GM10248 (cell line): Measurements from ENCODE around the gene MYL10.

Experiments used
- CTCF ChIA-PET: fragments of 300-600 bp; sonication (Branson Sonifier 250); formaldehyde crosslinking; extraction: SDS; loops from one replicate; lab custom pipeline; 2021; ENCODE audit warnings: antibody characterized with exemption; lab: Yijun Ruan, JAX
- POLR2A ChIA-PET: fragments of 350-650 bp; sonication (Branson Sonifier 250); formaldehyde crosslinking; extraction: SDS; loops from one replicate; lab custom pipeline; 2020; ENCODE audit warnings: antibody characterized with exemption; lab: Yijun Ruan, JAX
- DNase-seq: peaks from one replicate; pipeline ENCODE4 v3.0.0; 2012; ENCODE audit errors: extremely low spot score
- TF ChIP-seq, protein P1 (sequence below): IDR thresholded peaks from 2 replicates; pipeline ENCODE4 v1.5.1; 2012; ENCODE audit warnings: mild to moderate bottlenecking, low read depth; ENCODE audit errors: extremely low read depth, missing control alignments, control extremely low read depth

The MYL10 gene

DNA sequence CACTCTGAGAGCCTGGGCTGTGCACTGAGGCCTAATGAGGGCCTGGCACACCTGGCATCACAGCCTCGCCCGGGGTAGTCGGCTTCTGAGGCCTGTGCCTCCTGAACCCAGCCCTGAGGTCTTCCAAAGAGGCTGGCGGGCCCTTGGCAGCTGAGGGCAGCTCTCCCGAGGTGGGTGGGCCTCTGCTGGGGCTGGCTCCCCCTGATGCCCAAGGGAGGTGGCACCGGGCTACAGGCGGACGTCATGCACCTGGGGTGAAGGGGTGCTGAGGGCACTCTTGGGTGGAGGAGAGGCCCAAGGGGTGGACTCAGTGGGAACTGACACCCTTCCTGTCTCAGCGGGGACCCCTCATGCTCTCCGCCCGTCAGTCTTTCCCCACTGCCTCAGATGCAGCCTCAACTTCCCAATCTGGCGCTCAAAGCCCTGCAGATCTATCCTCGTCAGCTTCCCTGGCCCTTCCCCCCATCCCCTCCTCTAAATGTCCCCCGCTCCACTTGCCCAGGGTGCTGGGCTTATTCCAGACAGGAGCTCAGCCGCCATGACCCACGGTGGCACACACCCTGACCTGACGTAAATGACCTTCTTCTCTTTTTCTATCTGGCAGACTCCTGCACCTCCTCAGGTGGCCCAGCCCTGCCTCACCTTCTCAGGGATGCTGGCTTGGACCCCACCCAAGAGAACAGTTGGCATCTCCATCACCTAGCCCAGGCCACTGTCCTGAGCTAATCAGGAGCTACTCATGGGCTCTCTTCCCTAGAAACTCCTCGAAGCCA, 38.2 kb downstream of the MYL10 start:
- POLR2A ChIA-PET = no interaction called here
- CTCF ChIA-PET = interaction anchor here (0.9 to 1.5 kb wide), 3 partner anchors 12 to 680 kb away, joined by 3 read pairs; no protein-coding TSS in a partner anchor
- TF ChIP-seq, protein P1, sequence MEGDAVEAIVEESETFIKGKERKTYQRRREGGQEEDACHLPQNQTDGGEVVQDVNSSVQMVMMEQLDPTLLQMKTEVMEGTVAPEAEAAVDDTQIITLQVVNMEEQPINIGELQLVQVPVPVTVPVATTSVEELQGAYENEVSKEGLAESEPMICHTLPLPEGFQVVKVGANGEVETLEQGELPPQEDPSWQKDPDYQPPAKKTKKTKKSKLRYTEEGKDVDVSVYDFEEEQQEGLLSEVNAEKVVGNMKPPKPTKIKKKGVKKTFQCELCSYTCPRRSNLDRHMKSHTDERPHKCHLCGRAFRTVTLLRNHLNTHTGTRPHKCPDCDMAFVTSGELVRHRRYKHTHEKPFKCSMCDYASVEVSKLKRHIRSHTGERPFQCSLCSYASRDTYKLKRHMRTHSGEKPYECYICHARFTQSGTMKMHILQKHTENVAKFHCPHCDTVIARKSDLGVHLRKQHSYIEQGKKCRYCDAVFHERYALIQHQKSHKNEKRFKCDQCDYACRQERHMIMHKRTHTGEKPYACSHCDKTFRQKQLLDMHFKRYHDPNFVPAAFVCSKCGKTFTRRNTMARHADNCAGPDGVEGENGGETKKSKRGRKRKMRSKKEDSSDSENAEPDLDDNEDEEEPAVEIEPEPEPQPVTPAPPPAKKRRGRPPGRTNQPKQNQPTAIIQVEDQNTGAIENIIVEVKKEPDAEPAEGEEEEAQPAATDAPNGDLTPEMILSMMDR = no peak

DNA sequence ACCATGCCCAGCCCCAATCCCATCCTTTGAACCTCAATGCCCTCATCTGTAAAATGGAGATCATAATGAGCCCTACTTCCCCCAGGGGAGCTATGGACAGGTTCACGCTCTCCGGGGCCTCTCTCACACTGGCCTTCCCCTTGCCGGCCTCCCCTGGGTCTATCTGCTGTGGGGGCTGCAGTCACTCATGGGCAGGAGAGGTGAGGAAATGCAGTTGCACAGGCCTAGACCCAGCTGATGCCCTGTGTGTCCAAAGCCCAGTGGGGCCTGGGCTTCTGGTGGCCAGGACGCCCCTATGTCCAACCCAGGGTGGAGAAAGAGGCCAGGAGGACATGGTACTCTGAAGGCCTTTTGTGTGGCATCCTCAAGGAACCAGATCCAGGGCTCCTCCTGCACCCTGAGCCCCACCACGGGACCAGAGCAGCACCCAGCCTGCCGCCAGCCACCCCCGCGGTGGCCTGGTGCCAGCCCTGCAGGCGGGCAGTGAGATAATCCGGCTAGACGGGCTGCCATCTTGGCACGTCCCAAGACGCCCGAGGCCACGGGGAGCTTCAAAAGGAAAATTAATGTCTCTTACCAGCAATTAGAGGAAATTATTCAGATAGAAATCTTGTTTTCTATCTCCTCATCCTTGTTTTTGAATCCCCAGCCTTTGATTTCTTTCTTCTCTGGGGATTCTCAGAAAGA, 39.0 kb downstream of the MYL10 start:
- peak; percentile 9 for DNase-seq
- POLR2A ChIA-PET = no interaction called here
- TF ChIP-seq, protein P1 = no peak
- CTCF ChIA-PET = interaction anchor here (1.1 to 1.5 kb wide), 2 partner anchors 13 kb away, joined by 3 read pairs; no protein-coding TSS in a partner anchor

More for the DNA sequence above, 38.2 kb downstream of the MYL10 start:
- DNase-seq = peak; percentile 10

DNA sequence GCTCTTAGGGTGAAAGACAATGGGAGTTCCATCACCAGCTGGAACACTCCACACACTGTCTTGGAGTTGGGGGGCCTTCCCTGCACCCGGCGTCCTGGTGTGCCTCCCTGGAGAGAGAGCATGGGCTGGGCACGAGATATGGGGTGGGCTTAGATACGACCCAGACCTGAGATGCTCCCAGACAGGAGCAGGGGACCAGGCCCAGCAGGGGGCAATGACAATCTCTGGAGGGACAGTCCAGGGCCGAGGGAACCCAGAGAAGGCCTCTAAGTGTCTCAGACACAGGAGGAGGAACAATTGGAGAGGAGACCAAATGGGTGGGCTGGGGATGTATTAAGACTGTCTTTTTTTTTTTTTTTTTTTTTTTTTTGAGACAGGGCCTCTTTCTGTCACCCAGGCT, 40.0 kb downstream of the MYL10 start:
- TF ChIP-seq, protein P1 = no peak
- ChIA-PET CTCF (no interaction called here), POLR2A (no interaction called here)
- peak; percentile 11 for DNase-seq

DNA sequence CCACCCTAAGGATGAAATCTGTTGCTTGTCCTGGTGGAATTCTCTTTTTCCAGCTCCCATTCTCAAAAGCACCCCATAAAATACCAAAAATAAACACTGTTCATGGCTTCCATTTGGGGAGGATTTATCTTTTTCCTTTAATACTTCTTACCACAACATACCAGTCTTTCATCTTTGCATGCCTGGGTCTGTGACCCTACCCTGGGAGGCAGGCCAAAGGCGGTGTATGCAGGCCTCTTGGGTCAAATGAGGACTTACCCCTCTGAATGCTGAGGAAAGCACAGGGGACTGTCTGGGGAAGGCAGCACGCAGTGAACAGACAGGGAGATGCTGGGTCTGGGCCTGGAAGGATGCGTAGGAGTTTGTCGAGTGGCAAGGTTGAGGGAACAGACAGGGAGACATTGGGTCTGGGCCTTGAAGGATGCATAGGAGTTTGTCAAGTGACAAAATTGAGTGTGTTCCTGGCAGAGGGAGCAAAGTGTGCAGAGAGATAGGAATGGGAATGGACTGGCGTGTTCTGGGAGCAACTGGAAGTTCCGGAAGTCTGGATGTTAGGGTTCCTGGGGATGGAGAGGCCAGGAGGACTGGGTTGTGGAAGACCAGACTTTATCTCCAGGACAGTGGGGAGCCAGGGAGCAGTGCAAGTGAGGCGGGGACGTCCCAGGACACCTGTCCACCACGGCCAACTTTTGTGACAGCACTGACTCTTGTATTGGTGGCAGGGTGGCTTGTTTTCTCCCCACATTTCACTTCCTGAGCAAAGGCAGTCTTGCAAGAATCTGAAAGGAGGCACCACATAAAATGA, 40.8 kb downstream of the MYL10 start:
- TF ChIP-seq, protein P1 = no peak
- ChIA-PET CTCF (interaction anchor here (1.4 to 1.5 kb wide), 2 partner anchors 14 to 15 kb away, joined by 3 to 4 read pairs; no protein-coding TSS in a partner anchor), POLR2A (no interaction called here)
- peak; percentile 7 for DNase-seq

DNA sequence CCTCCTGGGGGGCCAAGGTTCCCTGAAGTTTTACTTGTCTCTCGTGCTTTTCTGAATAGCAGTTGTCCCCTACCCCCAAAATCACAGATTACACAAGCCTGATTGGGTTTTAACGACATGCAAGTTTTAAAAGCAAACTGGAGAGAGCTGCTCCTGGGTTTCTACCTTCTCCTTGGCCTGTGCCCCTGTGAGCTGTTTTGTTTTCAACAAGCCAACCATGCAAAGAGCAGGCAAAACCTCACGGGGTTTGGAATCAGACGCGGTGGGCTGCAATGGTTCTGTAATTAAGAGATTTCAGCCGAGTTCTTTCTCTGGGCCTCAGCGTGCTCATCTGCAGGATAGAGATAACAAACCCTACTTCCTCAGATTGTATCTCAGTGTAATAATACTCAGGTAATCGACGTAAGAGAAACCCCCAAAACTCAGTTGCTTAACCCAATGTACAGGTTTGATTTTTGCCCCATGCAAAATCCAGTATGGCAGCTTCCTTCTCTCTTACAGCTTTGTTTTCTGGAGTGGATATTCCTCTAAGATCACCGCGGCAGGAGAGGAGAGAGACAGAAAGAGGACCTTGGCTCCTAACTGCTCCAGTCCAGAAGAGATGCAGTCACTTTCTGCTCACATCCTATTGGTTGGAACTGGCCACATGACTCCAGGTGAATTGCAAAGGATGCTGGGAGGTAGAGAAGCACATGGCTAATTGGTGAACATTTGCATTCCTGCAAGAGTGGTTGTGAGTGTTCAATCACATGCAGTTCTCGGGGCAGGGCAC, 42.0 kb downstream of the MYL10 start:
- POLR2A ChIA-PET = no interaction called here
- TF ChIP-seq, protein P1 = no peak
- CTCF ChIA-PET = interaction anchor here (1.4 to 1.5 kb wide), 2 partner anchors 15 to 16 kb away, joined by 3 to 4 read pairs; no protein-coding TSS in a partner anchor
- peak; percentile 3 for DNase-seq
